Hepatocyte (in vitro differentiated cells): ENCODE data around the gene HES5.

Experiments
- EZH2phosphoT487 ChIP-seq: fragments of 200-600 bp; sonication (generic); IDR thresholded peaks from one replicate; pipeline ENCODE4 v1.6.1; 2018; ENCODE audit warnings: antibody characterized with exemption, mild to moderate bottlenecking, low read depth, moderate library complexity; ENCODE audit not compliant: unreplicated experiment, severe bottlenecking
- TF ChIP-seq, protein P1 (sequence below): fragments of 200-600 bp; sonication (generic); IDR thresholded peaks from 2 replicates; pipeline ENCODE4 v1.5.1; 2016; ENCODE audit warnings: antibody characterized with exemption, mild to moderate bottlenecking; ENCODE audit not compliant: poor library complexity

DNA sequence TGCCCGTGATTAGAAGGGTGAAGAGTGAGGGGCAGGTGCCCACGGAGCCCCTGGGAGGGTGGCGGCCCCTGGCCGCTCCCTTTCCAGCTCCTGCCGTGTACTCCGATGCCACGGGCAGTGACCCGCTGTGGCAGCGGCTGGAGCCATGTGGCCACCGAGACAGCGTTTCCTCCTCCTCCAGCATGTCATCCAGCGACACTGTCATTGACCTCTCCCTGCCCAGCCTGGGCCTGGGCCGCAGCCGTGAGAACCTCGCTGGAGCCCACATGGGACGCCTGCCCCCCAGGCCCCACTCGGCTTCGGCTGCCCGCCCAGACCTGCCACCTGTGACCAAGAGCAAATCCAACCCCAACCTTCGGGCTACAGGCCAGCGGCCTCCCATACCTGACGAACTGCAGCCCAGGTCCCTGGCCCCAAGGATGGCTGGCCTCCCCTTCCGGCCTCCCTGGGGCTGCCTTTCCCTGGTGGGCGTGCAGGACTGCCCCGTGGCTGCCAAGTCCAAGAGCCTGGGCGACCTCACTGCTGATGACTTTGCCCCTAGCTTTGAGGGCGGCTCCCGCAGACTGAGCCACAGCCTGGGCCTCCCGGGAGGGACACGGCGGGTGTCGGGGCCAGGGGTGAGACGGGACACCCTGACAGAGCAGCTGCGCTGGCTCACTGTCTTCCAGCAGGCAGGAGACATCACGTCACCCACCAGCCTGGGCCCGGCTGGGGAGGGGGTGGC, 25.7 kb downstream of the HES5 start:
- TF ChIP-seq, protein P1, sequence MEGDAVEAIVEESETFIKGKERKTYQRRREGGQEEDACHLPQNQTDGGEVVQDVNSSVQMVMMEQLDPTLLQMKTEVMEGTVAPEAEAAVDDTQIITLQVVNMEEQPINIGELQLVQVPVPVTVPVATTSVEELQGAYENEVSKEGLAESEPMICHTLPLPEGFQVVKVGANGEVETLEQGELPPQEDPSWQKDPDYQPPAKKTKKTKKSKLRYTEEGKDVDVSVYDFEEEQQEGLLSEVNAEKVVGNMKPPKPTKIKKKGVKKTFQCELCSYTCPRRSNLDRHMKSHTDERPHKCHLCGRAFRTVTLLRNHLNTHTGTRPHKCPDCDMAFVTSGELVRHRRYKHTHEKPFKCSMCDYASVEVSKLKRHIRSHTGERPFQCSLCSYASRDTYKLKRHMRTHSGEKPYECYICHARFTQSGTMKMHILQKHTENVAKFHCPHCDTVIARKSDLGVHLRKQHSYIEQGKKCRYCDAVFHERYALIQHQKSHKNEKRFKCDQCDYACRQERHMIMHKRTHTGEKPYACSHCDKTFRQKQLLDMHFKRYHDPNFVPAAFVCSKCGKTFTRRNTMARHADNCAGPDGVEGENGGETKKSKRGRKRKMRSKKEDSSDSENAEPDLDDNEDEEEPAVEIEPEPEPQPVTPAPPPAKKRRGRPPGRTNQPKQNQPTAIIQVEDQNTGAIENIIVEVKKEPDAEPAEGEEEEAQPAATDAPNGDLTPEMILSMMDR = no peak
- TF ChIP-seq EZH2phosphoT487 = no peak
